ENCODE data around the gene CDH23.

CDH23 gene

GRCh38 chr10:71533936-71534335 is 137.2 kb downstream of the CDH23 start (continued):
- no peak for TF ChIP-seq ZNF565 (CRISPR knock-in tag; conservative IDR thresholded peaks at IDR 0.05; ENCODE audit: low read depth)

GRCh38 chr10:71534568-71535194 is 138.0 kb downstream of the CDH23 start:
- TF ChIP-seq PPARA (CRISPR knock-in tag; IDR thresholded peaks at IDR 0.05; ENCODE audit: borderline replicate concordance), result no peak
- no peak for TF ChIP-seq ISL1 (CRISPR knock-in tag; IDR thresholded peaks at IDR 0.05)
- no peak for TF ChIP-seq TOX (CRISPR knock-in tag; IDR thresholded peaks at IDR 0.05; ENCODE audit: borderline replicate concordance)
- TF ChIP-seq OSR1 (CRISPR knock-in tag; IDR thresholded peaks at IDR 0.05), result no peak
- TF ChIP-seq ARNTL (CRISPR knock-in tag; IDR thresholded peaks at IDR 0.05; ENCODE audit: borderline replicate concordance, low read depth), result no peak
- no peak for TF ChIP-seq TSHZ2 (CRISPR knock-in tag; IDR thresholded peaks at IDR 0.05)
- TF ChIP-seq BACH2 (CRISPR knock-in tag; IDR thresholded peaks at IDR 0.05; ENCODE audit: borderline replicate concordance), result no peak
- TF ChIP-seq ZFP30 (CRISPR knock-in tag; IDR thresholded peaks at IDR 0.05), result no peak
- no peak for ATAC-seq

- no peak for ATAC-seq
- no peak for TF ChIP-seq CSDC2 (CRISPR knock-in tag; IDR thresholded peaks at IDR 0.05)
- no peak for TF ChIP-seq ZNF565 (CRISPR knock-in tag; conservative IDR thresholded peaks at IDR 0.05; ENCODE audit: low read depth)
- TF ChIP-seq, protein P1, sequence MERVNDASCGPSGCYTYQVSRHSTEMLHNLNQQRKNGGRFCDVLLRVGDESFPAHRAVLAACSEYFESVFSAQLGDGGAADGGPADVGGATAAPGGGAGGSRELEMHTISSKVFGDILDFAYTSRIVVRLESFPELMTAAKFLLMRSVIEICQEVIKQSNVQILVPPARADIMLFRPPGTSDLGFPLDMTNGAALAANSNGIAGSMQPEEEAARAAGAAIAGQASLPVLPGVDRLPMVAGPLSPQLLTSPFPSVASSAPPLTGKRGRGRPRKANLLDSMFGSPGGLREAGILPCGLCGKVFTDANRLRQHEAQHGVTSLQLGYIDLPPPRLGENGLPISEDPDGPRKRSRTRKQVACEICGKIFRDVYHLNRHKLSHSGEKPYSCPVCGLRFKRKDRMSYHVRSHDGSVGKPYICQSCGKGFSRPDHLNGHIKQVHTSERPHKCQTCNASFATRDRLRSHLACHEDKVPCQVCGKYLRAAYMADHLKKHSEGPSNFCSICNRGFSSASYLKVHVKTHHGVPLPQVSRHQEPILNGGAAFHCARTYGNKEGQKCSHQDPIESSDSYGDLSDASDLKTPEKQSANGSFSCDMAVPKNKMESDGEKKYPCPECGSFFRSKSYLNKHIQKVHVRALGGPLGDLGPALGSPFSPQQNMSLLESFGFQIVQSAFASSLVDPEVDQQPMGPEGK (CRISPR knock-in tag; IDR thresholded peaks at IDR 0.05; ENCODE audit: borderline replicate concordance), result no peak
- TF ChIP-seq ZNF70 (CRISPR knock-in tag; IDR thresholded peaks at IDR 0.05), result no peak
- no peak for TF ChIP-seq ARNTL (CRISPR knock-in tag; IDR thresholded peaks at IDR 0.05; ENCODE audit: borderline replicate concordance, low read depth)
- TF ChIP-seq TSHZ2 (CRISPR knock-in tag; IDR thresholded peaks at IDR 0.05), result no peak
- TF ChIP-seq SNAI2 (CRISPR knock-in tag; IDR thresholded peaks at IDR 0.05), result no peak
- no peak for TF ChIP-seq PPARA (CRISPR knock-in tag; IDR thresholded peaks at IDR 0.05; ENCODE audit: borderline replicate concordance)
Measured at GRCh38 chr10:71536332-71536731, 139.6 kb downstream of the CDH23 start.

DNA sequence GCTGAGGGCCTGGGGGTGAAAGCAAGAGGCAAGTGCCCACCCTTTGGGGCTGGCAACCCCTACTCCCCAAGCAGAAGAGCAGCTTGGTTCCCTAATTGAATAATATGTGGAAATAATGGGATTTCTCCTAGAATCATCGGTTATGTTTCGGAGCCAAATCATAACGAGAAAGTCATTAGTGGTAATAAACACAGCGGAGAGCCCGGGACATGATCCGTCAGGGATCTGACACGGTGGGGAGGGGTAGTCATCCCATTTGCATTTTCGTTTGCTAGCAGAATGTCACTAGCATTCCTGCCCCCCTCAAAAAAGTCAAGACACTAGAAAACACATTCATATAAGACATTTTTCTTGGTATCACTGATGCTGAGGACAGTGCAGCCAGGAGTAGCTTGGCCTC is 140.4 kb downstream of the CDH23 start:
- TF ChIP-seq POU6F1 (CRISPR knock-in tag; IDR thresholded peaks at IDR 0.05; ENCODE audit: borderline replicate concordance, low read depth) (no peak), TSHZ2 (CRISPR knock-in tag; IDR thresholded peaks at IDR 0.05) (no peak)
- no peak for ATAC-seq
